ENCODE data around the gene U2AF2.

Gene U2AF2

GRCh38 chr19:55700813-55701212 lies 46.0 kb downstream of the U2AF2 start:
- no peaks in the 10 kb centered on the region for H4K20me1 ChIP-seq (ENCODE audit: insufficient read depth, low read length)
- no peak overlapping the region for H3K9ac ChIP-seq (ENCODE audit: low read length)
- H3K4me3 ChIP-seq (ENCODE audit: low read length), result no peak overlapping the region
- H3K79me2 ChIP-seq (ENCODE audit: low read length), result no peaks in the 10 kb centered on the region
- no peak overlapping the region for H3K4me2 ChIP-seq (ENCODE audit: low read depth, low read length)
- no peaks in the 10 kb centered on the region for H3K9me2 ChIP-seq (replicated peaks; ENCODE audit: insufficient read depth, low read length)
- no peak for DNase-seq
- no peaks in the 10 kb centered on the region for H3K4me1 ChIP-seq (ENCODE audit: low read length)
- no peak overlapping the region for H3K27ac ChIP-seq (ENCODE audit: low read length)
- no peaks in the 10 kb centered on the region for H3K27me3 ChIP-seq (replicated peaks; ENCODE audit: insufficient read depth, low read length)
- H3K9me3 ChIP-seq (replicated peaks; ENCODE audit: insufficient read depth, low read length), result no peaks in the 10 kb centered on the region
- TF ChIP-seq EZH2phosphoT487 (IDR thresholded peaks at IDR 0.05; ENCODE audit: low read length), result no peak
- no peak for TF ChIP-seq CTCF (IDR thresholded peaks at IDR 0.05; ENCODE audit: low read length)
- no peak for TF ChIP-seq EZH2 (optimal IDR thresholded peaks at IDR 0.05; ENCODE audit: low read depth, low read length)
- H3K36me3 ChIP-seq (replicated peaks; ENCODE audit: insufficient read depth, low read length), result 0 out of 2 replicates have a peak, but pooled peaks cover 2% of the 10 kb centered on the region
- H2AFZ ChIP-seq (ENCODE audit: low read length), result no peak overlapping the region
- no peaks in the 10 kb centered on the region for H3F3A ChIP-seq (ENCODE audit: insufficient read depth, low read length)

GRCh38 chr19:55702131-55702627 lies 47.3 kb downstream of the U2AF2 start:
- no peaks in the 10 kb centered on the region for H3K27me3 ChIP-seq (replicated peaks; ENCODE audit: insufficient read depth, low read length)
- no peaks in the 10 kb centered on the region for H4K20me1 ChIP-seq (ENCODE audit: insufficient read depth, low read length)
- no peak for DNase-seq
- H3K9me2 ChIP-seq (replicated peaks; ENCODE audit: insufficient read depth, low read length), result no peaks in the 10 kb centered on the region
- no peak overlapping the region for H3K9ac ChIP-seq (ENCODE audit: low read length)
- H3K36me3 ChIP-seq (replicated peaks; ENCODE audit: insufficient read depth, low read length), result 0 out of 2 replicates have a peak, but pooled peaks cover 2% of the 10 kb centered on the region
- no peak overlapping the region for H3K27ac ChIP-seq (ENCODE audit: low read length)
- H3K4me2 ChIP-seq (ENCODE audit: low read depth, low read length), result no peak overlapping the region
- H2AFZ ChIP-seq (ENCODE audit: low read length), result no peak overlapping the region
- TF ChIP-seq EZH2phosphoT487 (IDR thresholded peaks at IDR 0.05; ENCODE audit: low read length) (no peak), CTCF (IDR thresholded peaks at IDR 0.05; ENCODE audit: low read length) (no peak), EZH2 (optimal IDR thresholded peaks at IDR 0.05; ENCODE audit: low read depth, low read length) (no peak)
- H3K4me1 ChIP-seq (ENCODE audit: low read length), result no peaks in the 10 kb centered on the region
- H3K9me3 ChIP-seq (replicated peaks; ENCODE audit: insufficient read depth, low read length), result no peaks in the 10 kb centered on the region
- H3F3A ChIP-seq (ENCODE audit: insufficient read depth, low read length), result no peaks in the 10 kb centered on the region
- no peaks in the 10 kb centered on the region for H3K79me2 ChIP-seq (ENCODE audit: low read length)
- H3K4me3 ChIP-seq (ENCODE audit: low read length), result no peak overlapping the region

- Histone ChIP-seq H4K20me1 (ENCODE audit: insufficient read depth, low read length) (no peaks in the 10 kb centered on the region), H3K9me3 (replicated peaks; ENCODE audit: insufficient read depth, low read length) (no peaks in the 10 kb centered on the region), H3F3A (ENCODE audit: insufficient read depth, low read length) (no peaks in the 10 kb centered on the region), H3K9me2 (replicated peaks; ENCODE audit: insufficient read depth, low read length) (no peaks in the 10 kb centered on the region), H3K4me1 (ENCODE audit: low read length) (no peaks in the 10 kb centered on the region), H2AFZ (ENCODE audit: low read length) (no peak overlapping the region), H3K4me2 (ENCODE audit: low read depth, low read length) (no peak overlapping the region), H3K27ac (ENCODE audit: low read length) (no peak overlapping the region), H3K79me2 (ENCODE audit: low read length) (no peaks in the 10 kb centered on the region), H3K27me3 (replicated peaks; ENCODE audit: insufficient read depth, low read length) (no peaks in the 10 kb centered on the region), H3K4me3 (ENCODE audit: low read length) (no peak overlapping the region), H3K9ac (ENCODE audit: low read length) (no peak overlapping the region), H3K36me3 (replicated peaks; ENCODE audit: insufficient read depth, low read length) (0 out of 2 replicates have a peak, but pooled peaks cover 2% of the 10 kb centered on the region)
- TF ChIP-seq EZH2 (optimal IDR thresholded peaks at IDR 0.05; ENCODE audit: low read depth, low read length), result no peak
- TF ChIP-seq CTCF (IDR thresholded peaks at IDR 0.05; ENCODE audit: low read length), result peak; percentile 41
- DNase-seq, result no peak
These were observed 49.0 kb downstream of the U2AF2 start for GRCh38 chr19:55703790-55704215.

All from MM.1S (cell line).